NT2/D1 (cell line): Measurements from ENCODE around the gene FARS2.

Source experiments
- SUZ12 ChIP-seq: IDR thresholded peaks from 2 replicates; pipeline ENCODE4 v1.6.1; 2011; ENCODE audit not compliant: insufficient read length, insufficient read depth; ENCODE audit errors: extremely low read depth
- YY1 ChIP-seq: IDR thresholded peaks from 2 replicates; pipeline ENCODE4 v1.6.1; 2011; ENCODE audit not compliant: insufficient read length, insufficient read depth
- ZNF274 ChIP-seq: IDR thresholded peaks from 2 replicates; pipeline ENCODE4 v1.6.1; 2011; ENCODE audit warnings: mild to moderate bottlenecking, low read depth, low read length

- TF ChIP-seq ZNF274 (no peak), SUZ12 (no peak), YY1 (no peak)
These were observed 502.1 kb downstream of the FARS2 start for GRCh38 chr6:5763407-5763806.
